H1 (cell line): ENCODE data around the gene MACIR. TPM values are rescaled to one million over a fixed set of nuclear protein-coding genes. Genes with fewer than 3 reads are reported as not detected.

Source experiments
- ASH2L ChIP-seq: fragments of 200-600, 300-600 bp; sonication (generic); IDR thresholded peaks from one replicate; pipeline ENCODE4 v1.7.1; 2017; ENCODE audit warnings: low read length
- ATF2 ChIP-seq: IDR thresholded peaks from 2 replicates; pipeline ENCODE4 v1.6.1; 2012; ENCODE audit warnings: low read length, inconsistent platforms
- ATF3 ChIP-seq: IDR thresholded peaks from 2 replicates; pipeline ENCODE4 v1.6.1; 2011; ENCODE audit warnings: low read depth, mild to moderate bottlenecking, low read length; ENCODE audit not compliant: insufficient read depth
- BRCA1 ChIP-seq: IDR thresholded peaks from 2 replicates; pipeline ENCODE4 v1.6.1; 2012; ENCODE audit warnings: low read depth, low read length, improper control_type of control experiment
- CHD1 ChIP-seq: IDR thresholded peaks from 2 replicates; pipeline ENCODE4 v1.6.1; 2012; ENCODE audit warnings: low read depth, low read length, improper control_type of control experiment
- E2F6 ChIP-seq: IDR thresholded peaks from 2 replicates; pipeline ENCODE4 v1.6.1; 2012; ENCODE audit warnings: inconsistent platforms
- HDAC6 ChIP-seq: IDR thresholded peaks from one replicate; pipeline ENCODE4 v1.7.1; 2012; ENCODE audit warnings: low read depth, mild to moderate bottlenecking, inconsistent platforms, low read length, moderate library complexity
- KDM5A ChIP-seq: fragments of 200-600 bp; IDR thresholded peaks from 2 replicates; pipeline ENCODE4 v1.7.1; 2012; ENCODE audit warnings: mild to moderate bottlenecking, low read length, inconsistent platforms, mixed read lengths
- polyA plus RNA-seq, 7 experiments: library from polyadenylated mRNA; depleted of rRNA in 3 of 7; stranded (reverse) in 5 of 7; unstranded in 2 of 7; fragments of >200 nt in 5 of 7; fragments of 200-250 nt in 2 of 7; gene quantifications; 1 replicate in 5 of 7; 2 replicates in 1 of 7; 4 replicates in 1 of 7; pipeline versions ENCODE4 v1.2.1 to v1.2.3, GENCODE V29; 2011 to 2013; ENCODE audit warnings: missing spikeins in 2 of 7, mixed read lengths in 2 of 7
- total RNA-seq: library from RNA; stranded (reverse); fragmentation: NEBNext Ultra II Directional; extraction: Animal tissue kit (Norgen Biotek cat#: 25700); gene quantifications from 2 replicates; pipeline ENCODE4 v1.2.1, GENCODE V29; 2021

Gene MACIR
- total and polyA plus RNA-seq, 2 of the 8 experiments (the other 6 are each of a cell fraction or from before 2014, with no cell fraction given), result 8.0 to 19.2 TPM

GRCh38 chr5:103293099-103293498 is 34.5 kb downstream of the MACIR start (continued):
- TF ChIP-seq ATF2, result no peak
- TF ChIP-seq ASH2L, result no peak
- TF ChIP-seq ATF3, result no peak
- no peak for TF ChIP-seq KDM5A
- TF ChIP-seq HDAC6, result no peak
- no peak for TF ChIP-seq E2F6
- TF ChIP-seq CHD1, result no peak
- no peak for TF ChIP-seq BRCA1
